Astrocyte of the cerebellum (primary cell): Measurements from ENCODE around the gene UST.
"Not testable (repeated sequence)": the region's sequence is repeated elsewhere in the genome, so short reads cannot be mapped to it uniquely, and the experiment has no call there.

Experiments used
- DNase-seq: peaks from one replicate; pipeline ENCODE4 v3.0.0-alpha.2; 2011; ENCODE audit warnings: low read depth
- H3K4me3 ChIP-seq: 2 replicates; pipeline ENCODE4 v1.5.1; 2011; ENCODE audit warnings: mild to moderate bottlenecking, low read depth, low read length, moderate library complexity
- in situ Hi-C: cut with HindIII; loops from 2 replicates; pipeline ENCODE4 v1.10.0; 2017; ENCODE audit warnings: low sequenced_read_pairs
- TF ChIP-seq, protein P1 (sequence below): IDR thresholded peaks from 2 replicates; pipeline ENCODE4 v1.5.1; 2012; ENCODE audit warnings: low read length, low read depth, moderate library complexity, mild to moderate bottlenecking; ENCODE audit errors: missing control alignments

Gene UST

DNA sequence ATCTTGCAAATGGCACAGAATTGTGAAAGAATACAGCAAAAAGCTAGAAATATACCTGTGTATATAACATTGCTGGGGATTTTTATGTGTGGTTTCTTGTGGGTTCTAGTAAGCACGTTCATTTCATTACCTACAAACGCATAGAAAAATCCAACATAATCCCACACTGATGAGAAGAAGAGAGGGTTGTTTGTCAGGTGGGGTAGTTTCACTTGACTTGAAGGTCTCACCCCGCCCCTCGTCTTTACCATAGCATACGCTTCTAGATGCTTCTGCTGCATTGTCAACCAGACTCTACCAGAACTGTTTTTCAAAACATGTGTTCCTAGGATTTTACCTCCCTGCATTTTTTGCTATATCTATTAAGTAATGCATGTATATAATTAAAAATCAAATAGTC is 286.6 kb downstream of the UST start:
- DNase-seq: no peak

DNA sequence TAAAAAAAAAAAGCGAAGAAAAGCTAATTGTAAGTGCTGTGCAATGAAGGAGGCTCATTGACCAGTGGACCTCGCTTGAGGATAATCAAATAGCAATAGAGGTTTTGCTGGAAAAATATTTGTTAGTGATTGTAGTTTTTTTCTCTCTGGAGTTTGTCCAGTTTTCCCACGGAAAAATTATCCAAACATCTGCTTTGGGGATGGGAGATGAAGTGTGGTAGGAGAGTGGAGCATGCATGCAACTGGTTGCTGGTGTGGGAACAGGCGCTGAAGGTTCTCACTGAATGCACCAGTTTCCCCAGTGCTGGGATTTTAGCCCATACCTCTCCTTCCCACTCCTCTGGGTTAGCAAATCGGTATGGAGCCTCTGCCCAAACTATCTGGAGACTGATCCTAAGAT is 288.9 kb downstream of the UST start:
- H3K4me3 ChIP-seq: no peak overlapping the region
- in situ Hi-C loops: loop anchor here (25.0 kb wide), 1 partner anchor 477 kb away; no protein-coding TSS in a partner anchor
- TF ChIP-seq, protein P1, sequence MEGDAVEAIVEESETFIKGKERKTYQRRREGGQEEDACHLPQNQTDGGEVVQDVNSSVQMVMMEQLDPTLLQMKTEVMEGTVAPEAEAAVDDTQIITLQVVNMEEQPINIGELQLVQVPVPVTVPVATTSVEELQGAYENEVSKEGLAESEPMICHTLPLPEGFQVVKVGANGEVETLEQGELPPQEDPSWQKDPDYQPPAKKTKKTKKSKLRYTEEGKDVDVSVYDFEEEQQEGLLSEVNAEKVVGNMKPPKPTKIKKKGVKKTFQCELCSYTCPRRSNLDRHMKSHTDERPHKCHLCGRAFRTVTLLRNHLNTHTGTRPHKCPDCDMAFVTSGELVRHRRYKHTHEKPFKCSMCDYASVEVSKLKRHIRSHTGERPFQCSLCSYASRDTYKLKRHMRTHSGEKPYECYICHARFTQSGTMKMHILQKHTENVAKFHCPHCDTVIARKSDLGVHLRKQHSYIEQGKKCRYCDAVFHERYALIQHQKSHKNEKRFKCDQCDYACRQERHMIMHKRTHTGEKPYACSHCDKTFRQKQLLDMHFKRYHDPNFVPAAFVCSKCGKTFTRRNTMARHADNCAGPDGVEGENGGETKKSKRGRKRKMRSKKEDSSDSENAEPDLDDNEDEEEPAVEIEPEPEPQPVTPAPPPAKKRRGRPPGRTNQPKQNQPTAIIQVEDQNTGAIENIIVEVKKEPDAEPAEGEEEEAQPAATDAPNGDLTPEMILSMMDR: no peak
- no peak for DNase-seq

More for the DNA sequence above, 286.6 kb downstream of the UST start:
- in situ Hi-C loops: loop anchor here (25.0 kb wide), 1 partner anchor 479 kb away; no protein-coding TSS in a partner anchor
- no peak overlapping the region for H3K4me3 ChIP-seq
- TF ChIP-seq, protein P1: no peak

- in situ Hi-C loops: loop anchor here (25.0 kb wide), 1 partner anchor 475 kb away; no protein-coding TSS in a partner anchor
- TF ChIP-seq, protein P1: no peak
- DNase-seq: no peak
- no peak overlapping the region for H3K4me3 ChIP-seq
These were observed 290.3 kb downstream of the UST start for GRCh38 chr6:149037051-149037671.

GRCh38 chr6:149039025-149039424 is 292.2 kb downstream of the UST start:
- not testable (repeated sequence) for H3K4me3 ChIP-seq, DNase-seq
- in situ Hi-C loops: loop anchor here (25.0 kb wide), 1 partner anchor 473 kb away; no protein-coding TSS in a partner anchor

DNA sequence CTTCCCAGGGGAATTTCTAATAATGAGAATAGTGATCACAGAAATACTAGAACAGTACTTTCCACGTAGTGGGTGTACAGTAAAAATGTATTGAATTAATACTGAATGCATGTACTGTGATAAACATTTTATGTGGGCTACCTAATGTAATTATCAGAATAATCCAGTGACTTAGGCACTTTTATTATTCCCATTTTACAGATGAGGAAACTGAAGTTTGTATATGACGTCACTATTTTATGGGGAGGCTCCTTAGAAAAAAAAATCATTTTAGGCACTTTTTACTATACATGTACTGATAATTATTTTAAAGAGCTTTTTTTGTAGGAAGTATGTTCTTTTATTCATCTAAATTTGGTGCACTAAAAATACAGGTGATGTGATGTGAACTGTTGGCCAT is 295.1 kb downstream of the UST start:
- TF ChIP-seq, protein P1: no peak
- DNase-seq: no peak
- in situ Hi-C loops: loop anchor here (25.0 kb wide), 1 partner anchor 470 kb away; no protein-coding TSS in a partner anchor
- no peak overlapping the region for H3K4me3 ChIP-seq

- TF ChIP-seq, protein P1: peak; percentile 31
- H3K4me3 ChIP-seq: no peak overlapping the region
- in situ Hi-C loops: loop anchor here (25.0 kb wide), 1 partner anchor 469 kb away; no protein-coding TSS in a partner anchor
- no peak for DNase-seq
These were observed 296.8 kb downstream of the UST start for GRCh38 chr6:149043476-149044130.

DNA sequence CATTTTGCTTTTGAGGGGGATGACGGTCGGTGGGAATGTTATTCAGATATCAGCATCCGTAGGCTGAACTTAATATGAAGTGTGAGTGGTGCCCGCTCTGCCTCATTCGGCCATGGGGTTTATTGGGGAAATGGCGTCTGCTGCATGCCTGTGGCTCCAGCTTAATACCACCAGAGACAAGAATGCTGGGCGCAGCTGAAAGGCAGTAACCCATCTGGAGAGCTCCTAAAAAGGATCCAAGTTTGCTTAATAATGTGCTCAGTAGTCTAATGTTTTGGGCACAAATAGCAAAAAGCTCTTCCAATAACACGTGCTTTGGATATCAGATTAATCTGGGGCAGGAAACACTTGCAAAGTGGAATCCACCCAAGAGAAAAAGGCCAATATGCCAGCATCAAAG is 297.7 kb downstream of the UST start:
- H3K4me3 ChIP-seq: no peak overlapping the region

More for the DNA sequence above, 297.7 kb downstream of the UST start:
- in situ Hi-C loops: loop anchor here (25.0 kb wide), 1 partner anchor 468 kb away; no protein-coding TSS in a partner anchor
- TF ChIP-seq, protein P1: no peak
- no peak for DNase-seq
